Hematopoietic multipotent progenitor cell treated with erythropoietin and hydrocortisone succinate and interleukin-3 and kit ligand, for 4 days (in vitro differentiated cells): ENCODE results near the gene RASA2.

ENCODE experiments used
- DNase-seq: peaks from one replicate; pipeline ENCODE4 v3.0.0-alpha.2; 2015

Gene RASA2

GRCh38 chr3:141650783-141651182 is 164.0 kb downstream of the RASA2 start:
- DNase-seq: no peak

- no peak for DNase-seq
These were observed 164.6 kb downstream of the RASA2 start for GRCh38 chr3:141651409-141651808.

GRCh38 chr3:141652349-141652748 is 165.5 kb downstream of the RASA2 start:
- DNase-seq: no peak

- no peak for DNase-seq
These were observed 167.0 kb downstream of the RASA2 start for GRCh38 chr3:141653847-141654246.

GRCh38 chr3:141655801-141656200 is 169.0 kb downstream of the RASA2 start:
- DNase-seq: no peak

GRCh38 chr3:141656771-141657170 is 169.9 kb downstream of the RASA2 start:
- no peak for DNase-seq

- DNase-seq: peak; percentile 50
These were observed 170.7 kb downstream of the RASA2 start for GRCh38 chr3:141657516-141657915.

GRCh38 chr3:141659821-141660613 is 173.2 kb downstream of the RASA2 start:
- DNase-seq: peak; percentile 31

- DNase-seq: no peak
These were observed 173.8 kb downstream of the RASA2 start for GRCh38 chr3:141660614-141660947.

- DNase-seq: peak; percentile 34
These were observed 174.7 kb downstream of the RASA2 start for GRCh38 chr3:141661229-141662196.

GRCh38 chr3:141663993-141664392 is 177.2 kb downstream of the RASA2 start:
- DNase-seq: no peak
